ENCODE measurements around the gene PCBP1. TPM values are rescaled to one million over a fixed set of nuclear protein-coding genes. Genes with fewer than 3 reads are reported as not detected.

PCBP1 gene
- total RNA-seq, 1 donor from 2014 or later, result 45.4 TPM

GRCh38 chr2:70078384-70078783 lies 8.9 kb upstream of the PCBP1 start:
- Histone ChIP-seq H3K27me3 (ENCODE audit: control insufficient read depth in 3 of 3, insufficient read depth in 3 of 3, low read length in 3 of 3) (no peaks in the 10 kb centered on the region), H3K27ac (ENCODE audit: low read depth, low read length) (no peak overlapping the region), H3K9ac (ENCODE audit: low read depth in 1 of 3, low read length in 3 of 3) (peak overlapping the region in 1 of 3 donors; percentile 44), H3K9me3 (ENCODE audit: control insufficient read depth in 3 of 3, low read length in 3 of 3) (no peaks in the 10 kb centered on the region), H3K4me1 (ENCODE audit: control insufficient read depth in 3 of 3, insufficient read depth in 3 of 3, low read length in 3 of 3) (peaks cover 0 to 6% (median 3%) of the 10 kb centered on the region in 3 donors), H3K36me3 (ENCODE audit: control insufficient read depth in 3 of 3, insufficient read depth in 3 of 3, low read length in 3 of 3) (peaks cover 25 to 50% (median 38%) of the 10 kb centered on the region in 3 donors), H3K4me3 (ENCODE audit: low read length in 3 of 3) (no peak overlapping the region)

DNA sequence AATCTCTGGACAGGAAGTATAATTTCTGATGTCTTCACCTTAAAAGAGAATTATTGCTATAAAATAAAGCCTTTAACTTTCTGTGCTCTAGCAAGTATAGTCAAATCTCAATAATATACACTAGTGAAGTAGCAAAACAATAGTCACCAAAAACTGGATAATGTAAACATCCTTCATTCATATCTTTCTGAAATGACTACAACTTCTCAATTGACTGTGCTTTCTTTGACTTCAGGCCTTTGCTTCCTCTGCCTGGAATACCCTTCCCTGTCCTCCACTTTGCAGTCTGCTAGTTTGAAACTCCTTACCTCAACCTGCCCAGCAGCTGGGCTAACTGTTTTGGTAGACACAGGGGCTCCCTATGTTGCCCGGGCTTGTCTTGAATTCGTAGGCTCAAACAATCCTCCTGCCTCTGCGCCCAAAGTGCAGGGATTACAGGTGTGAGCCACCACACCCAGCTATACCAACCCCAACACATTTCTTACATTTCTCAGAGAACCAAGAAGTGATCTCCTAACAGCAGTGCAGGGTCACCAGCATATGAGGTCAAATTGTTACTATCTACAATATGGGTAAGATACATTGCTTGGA lies 6.6 kb upstream of the PCBP1 start:
- Histone ChIP-seq H3K27me3 (ENCODE audit: control insufficient read depth in 3 of 3, insufficient read depth in 3 of 3, low read length in 3 of 3) (no peaks in the 10 kb centered on the region), H3K4me1 (ENCODE audit: control insufficient read depth in 3 of 3, insufficient read depth in 3 of 3, low read length in 3 of 3) (peaks cover 15 to 23% (median 19%) of the 10 kb centered on the region in 3 donors), H3K36me3 (ENCODE audit: control insufficient read depth in 3 of 3, insufficient read depth in 3 of 3, low read length in 3 of 3) (peaks cover 26 to 49% (median 40%) of the 10 kb centered on the region in 3 donors)

GRCh38 chr2:70081221-70081620 lies 6.1 kb upstream of the PCBP1 start:
- Histone ChIP-seq H3K4me3 (ENCODE audit: low read length in 3 of 3) (no peak overlapping the region), H3K36me3 (ENCODE audit: control insufficient read depth in 3 of 3, insufficient read depth in 3 of 3, low read length in 3 of 3) (peaks cover 26 to 44% (median 36%) of the 10 kb centered on the region in 3 donors), H3K27ac (ENCODE audit: low read depth, low read length) (no peak overlapping the region), H3K27me3 (ENCODE audit: control insufficient read depth in 3 of 3, insufficient read depth in 3 of 3, low read length in 3 of 3) (no peaks in the 10 kb centered on the region), H3K9me3 (ENCODE audit: control insufficient read depth in 3 of 3, low read length in 3 of 3) (no peaks in the 10 kb centered on the region), H3K4me1 (ENCODE audit: control insufficient read depth in 3 of 3, insufficient read depth in 3 of 3, low read length in 3 of 3) (peaks cover 20 to 28% (median 24%) of the 10 kb centered on the region in 3 donors), H3K9ac (ENCODE audit: low read depth in 1 of 3, low read length in 3 of 3) (no peak overlapping the region)

More for the DNA sequence above, 6.6 kb upstream of the PCBP1 start:
- H3K9ac ChIP-seq (ENCODE audit: low read depth in 1 of 3, low read length in 3 of 3), result no peak overlapping the region
- no peaks in the 10 kb centered on the region for H3K9me3 ChIP-seq (ENCODE audit: control insufficient read depth in 3 of 3, low read length in 3 of 3)
- H3K4me3 ChIP-seq (ENCODE audit: low read length in 3 of 3), result no peak overlapping the region
- no peak overlapping the region for H3K27ac ChIP-seq (ENCODE audit: low read depth, low read length)

- Histone ChIP-seq H3K27ac (ENCODE audit: low read depth, low read length) (peak overlapping the region; percentile 100), H3K9me3 (ENCODE audit: control insufficient read depth in 3 of 3, low read length in 3 of 3) (no peaks in the 10 kb centered on the region), H3K4me1 (ENCODE audit: control insufficient read depth in 3 of 3, insufficient read depth in 3 of 3, low read length in 3 of 3) (peaks cover 20 to 36% (median 25%) of the 10 kb centered on the region in 3 donors), H3K9ac (ENCODE audit: low read depth in 1 of 3, low read length in 3 of 3) (peak overlapping the region in 2 of 3 donors; percentile 5 to 44), H3K4me3 (ENCODE audit: low read length in 3 of 3) (no peak overlapping the region), H3K36me3 (ENCODE audit: control insufficient read depth in 3 of 3, insufficient read depth in 3 of 3, low read length in 3 of 3) (peaks cover 32 to 40% (median 35%) of the 10 kb centered on the region in 3 donors), H3K27me3 (ENCODE audit: control insufficient read depth in 3 of 3, insufficient read depth in 3 of 3, low read length in 3 of 3) (no peaks in the 10 kb centered on the region)
Measured at GRCh38 chr2:70083344-70084156, 3.7 kb upstream of the PCBP1 start.

DNA sequence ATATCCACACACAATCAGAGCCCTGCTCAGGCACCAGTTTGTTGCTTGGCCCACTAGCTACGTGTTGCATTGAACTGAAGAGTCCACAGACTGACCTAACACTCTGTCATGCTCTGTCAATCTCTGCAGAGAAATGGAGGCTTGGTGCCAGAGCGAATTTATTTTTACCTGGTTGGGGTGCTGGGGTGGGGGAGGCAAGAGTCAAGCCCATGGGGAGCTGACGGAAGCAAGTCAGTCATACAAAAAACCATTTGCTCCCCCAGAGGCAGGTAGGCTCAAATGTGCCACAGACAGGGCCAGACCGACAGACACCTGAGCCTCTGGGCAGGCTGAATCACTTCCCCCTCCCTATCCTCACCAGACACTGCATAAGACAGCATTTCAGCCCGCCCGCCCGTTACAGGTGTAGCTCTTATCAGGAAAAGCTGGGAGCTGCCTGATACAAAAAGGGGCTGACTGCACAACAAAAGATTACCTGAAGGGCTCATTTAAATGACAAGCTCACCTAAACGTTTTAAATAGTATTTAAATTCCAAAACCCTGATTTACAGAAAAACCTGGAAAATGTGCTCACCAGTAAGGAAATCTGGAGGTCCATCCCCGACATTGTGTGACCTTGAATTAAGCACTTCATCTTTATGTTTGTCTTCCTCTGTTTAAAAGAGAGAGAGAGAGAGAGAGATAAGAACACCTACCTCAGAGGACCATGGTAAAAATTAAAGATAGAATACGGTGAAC lies 2.1 kb upstream of the PCBP1 start:
- H3K4me1 ChIP-seq (ENCODE audit: control insufficient read depth in 3 of 3, insufficient read depth in 3 of 3, low read length in 3 of 3), result peaks cover 28 to 42% (median 31%) of the 10 kb centered on the region in 3 donors
- H3K9ac ChIP-seq (ENCODE audit: low read depth in 1 of 3, low read length in 3 of 3), result peak overlapping the region; percentile 100
- H3K27me3 ChIP-seq (ENCODE audit: control insufficient read depth in 3 of 3, insufficient read depth in 3 of 3, low read length in 3 of 3), result no peaks in the 10 kb centered on the region
- peaks cover 27 to 34% (median 27%) of the 10 kb centered on the region in 3 donors for H3K36me3 ChIP-seq (ENCODE audit: control insufficient read depth in 3 of 3, insufficient read depth in 3 of 3, low read length in 3 of 3)
- H3K9me3 ChIP-seq (ENCODE audit: control insufficient read depth in 3 of 3, low read length in 3 of 3), result no peaks in the 10 kb centered on the region
- peak overlapping the region; percentile 84 to 92 (median 89) for H3K4me3 ChIP-seq (ENCODE audit: low read length in 3 of 3)
- peak overlapping the region; percentile 100 for H3K27ac ChIP-seq (ENCODE audit: low read depth, low read length)

- Histone ChIP-seq H3K9me3 (ENCODE audit: control insufficient read depth in 3 of 3, low read length in 3 of 3) (no peaks in the 10 kb centered on the region), H3K27ac (ENCODE audit: low read depth, low read length) (peak overlapping the region; percentile 100), H3K4me3 (ENCODE audit: low read length in 3 of 3) (peak overlapping the region; percentile 84 to 92 (median 89)), H3K9ac (ENCODE audit: low read depth in 1 of 3, low read length in 3 of 3) (peak overlapping the region; percentile 100), H3K27me3 (ENCODE audit: control insufficient read depth in 3 of 3, insufficient read depth in 3 of 3, low read length in 3 of 3) (no peaks in the 10 kb centered on the region), H3K36me3 (ENCODE audit: control insufficient read depth in 3 of 3, insufficient read depth in 3 of 3, low read length in 3 of 3) (peaks cover 25 to 31% (median 27%) of the 10 kb centered on the region in 3 donors), H3K4me1 (ENCODE audit: control insufficient read depth in 3 of 3, insufficient read depth in 3 of 3, low read length in 3 of 3) (peaks cover 30 to 47% (median 31%) of the 10 kb centered on the region in 3 donors)
Measured at GRCh38 chr2:70085711-70086277, 1.5 kb upstream of the PCBP1 start.

- Histone ChIP-seq H3K9me3 (ENCODE audit: control insufficient read depth in 3 of 3, low read length in 3 of 3) (no peaks in the 10 kb centered on the region), H3K9ac (ENCODE audit: low read depth in 1 of 3, low read length in 3 of 3) (peak overlapping the region; percentile 100), H3K27me3 (ENCODE audit: control insufficient read depth in 3 of 3, insufficient read depth in 3 of 3, low read length in 3 of 3) (no peaks in the 10 kb centered on the region), H3K36me3 (ENCODE audit: control insufficient read depth in 3 of 3, insufficient read depth in 3 of 3, low read length in 3 of 3) (peaks cover 21 to 28% (median 27%) of the 10 kb centered on the region in 3 donors), H3K27ac (ENCODE audit: low read depth, low read length) (peak overlapping the region; percentile 100), H3K4me1 (ENCODE audit: control insufficient read depth in 3 of 3, insufficient read depth in 3 of 3, low read length in 3 of 3) (peaks cover 30 to 47% (median 31%) of the 10 kb centered on the region in 3 donors), H3K4me3 (ENCODE audit: low read length in 3 of 3) (peak overlapping the region; percentile 84 to 92 (median 89))
Measured at GRCh38 chr2:70086278-70086837, 919 bp upstream of the PCBP1 start.

GRCh38 chr2:70087702-70088597 lies 673 bp downstream of the PCBP1 start:
- Histone ChIP-seq H3K4me3 (ENCODE audit: low read length in 3 of 3) (peak overlapping the region; percentile 98), H3K9ac (ENCODE audit: low read depth in 1 of 3, low read length in 3 of 3) (peak overlapping the region; percentile 95 to 99 (median 98)), H3K4me1 (ENCODE audit: control insufficient read depth in 3 of 3, insufficient read depth in 3 of 3, low read length in 3 of 3) (peaks cover 30 to 46% (median 31%) of the 10 kb centered on the region in 3 donors), H3K27me3 (ENCODE audit: control insufficient read depth in 3 of 3, insufficient read depth in 3 of 3, low read length in 3 of 3) (no peaks in the 10 kb centered on the region), H3K36me3 (ENCODE audit: control insufficient read depth in 3 of 3, insufficient read depth in 3 of 3, low read length in 3 of 3) (peaks cover 19 to 22% (median 20%) of the 10 kb centered on the region in 3 donors), H3K27ac (ENCODE audit: low read depth, low read length) (peak overlapping the region; percentile 100), H3K9me3 (ENCODE audit: control insufficient read depth in 3 of 3, low read length in 3 of 3) (no peaks in the 10 kb centered on the region)

Data from skeletal muscle tissue (tissue), 4 donors.